ENCODE data around the gene MYO6. TPM values are rescaled to one million over a fixed set of nuclear protein-coding genes. Genes with fewer than 3 reads are reported as not detected.

MYO6 gene
- total and polyA plus RNA-seq, 4 donors: 15.6 to 100 (median 51.7) TPM

- peaks cover 0 to 1% (median 0%) of the 10 kb centered on the region in 5 donors for H3K4me1 ChIP-seq (ENCODE audit: control insufficient read depth in 5 of 5, insufficient read depth in 5 of 5, low read length in 5 of 5)
- H3K36me3 ChIP-seq (ENCODE audit: control insufficient read depth in 4 of 4, insufficient read depth in 4 of 4, low read length in 4 of 4): peaks cover 0 to 2% (median 0%) of the 10 kb centered on the region in 4 donors
- ATAC-seq (ENCODE audit: insufficient read depth, low FRiP score): no peak
- no peak for DNase-seq
- H3K4me3 ChIP-seq: no peak overlapping the region
- H3K27me3 ChIP-seq (ENCODE audit: control insufficient read depth in 3 of 3, insufficient read depth in 3 of 3, low read length in 2 of 3): no peaks in the 10 kb centered on the region
- no peak overlapping the region for H3K9ac ChIP-seq (ENCODE audit: insufficient read depth in 1 of 2, low read length in 2 of 2)
- H3K9me3 ChIP-seq (ENCODE audit: control insufficient read depth in 4 of 4, insufficient read depth in 3 of 4, low read length in 3 of 4): no peaks in the 10 kb centered on the region
- TF ChIP-seq CTCF (IDR thresholded peaks at IDR 0.05; ENCODE audit: control extremely low read depth, extremely low read depth): no peak
- no peak overlapping the region for H3K27ac ChIP-seq (ENCODE audit: low read depth in 1 of 2, low read length in 1 of 2)
Observed at GRCh38 chr6:75766387-75766786, 17.3 kb downstream of the MYO6 start.

GRCh38 chr6:75770844-75771243 is 21.8 kb downstream of the MYO6 start:
- WGBS, 2 donors: 88 to 95% methylated on average over 5 of the region's 5 CpGs
- Histone ChIP-seq H3K27me3 (ENCODE audit: control insufficient read depth in 3 of 3, insufficient read depth in 3 of 3, low read length in 2 of 3) (no peaks in the 10 kb centered on the region), H3K36me3 (ENCODE audit: control insufficient read depth in 4 of 4, insufficient read depth in 4 of 4, low read length in 4 of 4) (no peaks in the 10 kb centered on the region), H3K9ac (ENCODE audit: insufficient read depth in 1 of 2, low read length in 2 of 2) (no peak overlapping the region), H3K9me3 (ENCODE audit: control insufficient read depth in 4 of 4, insufficient read depth in 3 of 4, low read length in 3 of 4) (no peaks in the 10 kb centered on the region), H3K4me3 (no peak overlapping the region), H3K4me1 (ENCODE audit: control insufficient read depth in 5 of 5, insufficient read depth in 5 of 5, low read length in 5 of 5) (peaks cover 0 to 6% (median 0%) of the 10 kb centered on the region in 5 donors), H3K27ac (ENCODE audit: low read depth in 1 of 2, low read length in 1 of 2) (no peak overlapping the region)
- DNase-seq (no peak), ATAC-seq (ENCODE audit: insufficient read depth, low FRiP score) (no peak)
- TF ChIP-seq CTCF (IDR thresholded peaks at IDR 0.05; ENCODE audit: control extremely low read depth, extremely low read depth): no peak

GRCh38 chr6:75775219-75775618 is 26.2 kb downstream of the MYO6 start:
- TF ChIP-seq CTCF (IDR thresholded peaks at IDR 0.05; ENCODE audit: control extremely low read depth, extremely low read depth): no peak
- H3K4me1 ChIP-seq (ENCODE audit: control insufficient read depth in 5 of 5, insufficient read depth in 5 of 5, low read length in 5 of 5): peaks cover 0 to 6% (median 0%) of the 10 kb centered on the region in 5 donors
- H3K36me3 ChIP-seq (ENCODE audit: control insufficient read depth in 4 of 4, insufficient read depth in 4 of 4, low read length in 4 of 4): no peaks in the 10 kb centered on the region
- no peaks in the 10 kb centered on the region for H3K27me3 ChIP-seq (ENCODE audit: control insufficient read depth in 3 of 3, insufficient read depth in 3 of 3, low read length in 2 of 3)
- WGBS, 2 donors: 79 to 87% methylated on average over 3 of the region's 3 CpGs
- H3K9me3 ChIP-seq (ENCODE audit: control insufficient read depth in 4 of 4, insufficient read depth in 3 of 4, low read length in 3 of 4): no peaks in the 10 kb centered on the region
- DNase-seq (peak in 1 of 3 donors; percentile 23), ATAC-seq (ENCODE audit: insufficient read depth, low FRiP score) (no peak)
- no peak overlapping the region for H3K27ac ChIP-seq (ENCODE audit: low read depth in 1 of 2, low read length in 1 of 2)
- H3K9ac ChIP-seq (ENCODE audit: insufficient read depth in 1 of 2, low read length in 2 of 2): no peak overlapping the region
- H3K4me3 ChIP-seq: no peak overlapping the region

GRCh38 chr6:75776461-75776860 is 27.4 kb downstream of the MYO6 start:
- TF ChIP-seq CTCF (IDR thresholded peaks at IDR 0.05; ENCODE audit: control extremely low read depth, extremely low read depth): no peak
- no peak for ATAC-seq (ENCODE audit: insufficient read depth, low FRiP score)
- WGBS, 2 donors: 67 to 76% methylated on average over 2 of the region's 2 CpGs
- no peaks in the 10 kb centered on the region for H3K9me3 ChIP-seq (ENCODE audit: control insufficient read depth in 4 of 4, insufficient read depth in 3 of 4, low read length in 3 of 4)
- H3K4me3 ChIP-seq: no peak overlapping the region
- no peaks in the 10 kb centered on the region for H3K36me3 ChIP-seq (ENCODE audit: control insufficient read depth in 4 of 4, insufficient read depth in 4 of 4, low read length in 4 of 4)
- no peaks in the 10 kb centered on the region for H3K27me3 ChIP-seq (ENCODE audit: control insufficient read depth in 3 of 3, insufficient read depth in 3 of 3, low read length in 2 of 3)
- H3K4me1 ChIP-seq (ENCODE audit: control insufficient read depth in 5 of 5, insufficient read depth in 5 of 5, low read length in 5 of 5): peaks cover 0 to 6% (median 0%) of the 10 kb centered on the region in 5 donors
- no peak overlapping the region for H3K27ac ChIP-seq (ENCODE audit: low read depth in 1 of 2, low read length in 1 of 2)
- no peak overlapping the region for H3K9ac ChIP-seq (ENCODE audit: insufficient read depth in 1 of 2, low read length in 2 of 2)
- DNase-seq: no peak
